SK-N-SH (cell line): ENCODE data around the gene ANXA1. TPM values are rescaled to one million over a fixed set of nuclear protein-coding genes. Genes with fewer than 3 reads are reported as not detected.

Experiments
- CTCF ChIA-PET: fragments of 300-600, 350-600 bp; formaldehyde crosslinking; extraction: SDS; loops from one replicate; lab custom pipeline; 2021; lab: Yijun Ruan, JAX
- POLR2A ChIA-PET: fragments of 350-600 bp; sonication (Branson Sonifier 250); formaldehyde crosslinking; extraction: SDS; loops from one replicate; lab custom pipeline; 2020; ENCODE audit warnings: antibody characterized with exemption, inconsistent platforms; lab: Yijun Ruan, JAX
- DNase-seq: peaks from one replicate; pipeline ENCODE4 v3.0.0; 2012
- H2AFZ ChIP-seq: fragments of 200-600 bp; sonication (generic); 2 replicates; pipeline ENCODE4 v1.8.1; 2016; ENCODE audit warnings: antibody characterized with exemption, mild to moderate bottlenecking, low read depth
- H3F3A ChIP-seq: fragments of 200-600 bp; sonication (generic); replicated peaks from 2 replicates; pipeline ENCODE3; 2016; ENCODE audit warnings: antibody characterized with exemption, mild to moderate bottlenecking; ENCODE audit not compliant: insufficient read depth
- H3K27ac ChIP-seq, 2 experiments: fragments of 200-500 bp in 1 of 2; fragments of 200-600 bp in 1 of 2; sonication (Bioruptor generic) in 1 of 2; sonication (generic), shearing (Covaris generic) in 1 of 2; 2 replicates each; pipeline versions ENCODE4 v1.5.1 to v1.6.1; 2014 to 2016; ENCODE audit warnings: low read depth in 2 of 2, inconsistent platforms in 1 of 2, low read length in 1 of 2, mild to moderate bottlenecking in 1 of 2, mixed read lengths in 1 of 2
- H3K27me3 ChIP-seq: fragments of 200-600 bp; sonication (generic), shearing (Covaris generic); 2 replicates; pipeline ENCODE4 v1.6.1; 2016; ENCODE audit warnings: mixed run types; ENCODE audit not compliant: insufficient read depth
- H3K36me3 ChIP-seq, 2 experiments: fragments of 200-500 bp in 1 of 2; fragments of 200-600 bp in 1 of 2; sonication (Bioruptor generic) in 1 of 2; sonication (generic) in 1 of 2; replicated peaks in 1 of 2; 2 replicates each; pipeline versions ENCODE3 to v1.5.1; 2014 to 2016; ENCODE audit warnings: low read length in 1 of 2, mild to moderate bottlenecking in 1 of 2; ENCODE audit not compliant: insufficient read depth in 2 of 2, control insufficient read depth in 1 of 2
- H3K4me1 ChIP-seq, 2 experiments: fragments of 200-500 bp in 1 of 2; fragments of 200-600 bp in 1 of 2; sonication (Bioruptor generic) in 1 of 2; sonication (generic), shearing (Covaris generic) in 1 of 2; 2 replicates each; pipeline versions ENCODE4 v1.5.1 to v1.6.1; 2014 to 2016; ENCODE audit warnings: low read depth in 1 of 2, low read length in 1 of 2, mixed run types in 1 of 2; ENCODE audit not compliant: insufficient read depth in 2 of 2, control insufficient read depth in 1 of 2
- H3K4me2 ChIP-seq: fragments of 200-600 bp; sonication (generic), shearing (Covaris generic); 2 replicates; pipeline ENCODE4 v1.6.1; 2017; ENCODE audit warnings: mixed run types
- H3K4me3 ChIP-seq, 2 experiments: fragments of 200-500 bp in 1 of 2; fragments of 200-600 bp in 1 of 2; sonication (Bioruptor generic) in 1 of 2; sonication (generic), shearing (Covaris generic) in 1 of 2; 2 replicates each; pipeline versions ENCODE4 v1.5.1 to v1.8.1; 2014 to 2016; ENCODE audit warnings: low read depth in 2 of 2, inconsistent platforms in 1 of 2, low read length in 1 of 2, mild to moderate bottlenecking in 1 of 2, mixed read lengths in 1 of 2, moderate library complexity in 1 of 2
- H3K79me2 ChIP-seq: fragments of 200-600 bp; sonication (generic); 2 replicates; pipeline ENCODE4 v1.8.1; 2017; ENCODE audit warnings: mild to moderate bottlenecking; ENCODE audit not compliant: insufficient read depth
- H3K9ac ChIP-seq: fragments of 200-600 bp; sonication (generic); 2 replicates; pipeline ENCODE4 v1.6.1; 2017; ENCODE audit warnings: mixed run types
- H3K9me2 ChIP-seq: fragments of 200-600 bp; sonication (generic); 2 replicates; pipeline ENCODE4 v1.6.1; 2017; ENCODE audit warnings: mixed run types
- H3K9me3 ChIP-seq: fragments of 200-600 bp; sonication (generic); 2 replicates; pipeline ENCODE4 v1.6.1; 2017; ENCODE audit warnings: mixed run types, mild to moderate bottlenecking, moderate library complexity
- H4K20me1 ChIP-seq: fragments of 200-600 bp; sonication (generic); 2 replicates; pipeline ENCODE4 v1.6.1; 2017; ENCODE audit warnings: mild to moderate bottlenecking, mixed run types; ENCODE audit not compliant: insufficient read depth
- EP300 ChIP-seq, 2 experiments: IDR thresholded peaks; 2 replicates each; pipeline versions ENCODE4 v1.4.0 to v1.6.1; 2012; ENCODE audit warnings: borderline replicate concordance in 1 of 2, low read depth in 1 of 2, low read length in 1 of 2
- MEF2A ChIP-seq: IDR thresholded peaks from 2 replicates; pipeline ENCODE4 v1.4.0; 2012; ENCODE audit warnings: low read depth, borderline replicate concordance
- NFIC ChIP-seq: IDR thresholded peaks from 2 replicates; pipeline ENCODE4 v1.4.0; 2012; ENCODE audit warnings: borderline replicate concordance
- NRF1 ChIP-seq: IDR thresholded peaks from 2 replicates; pipeline ENCODE4 v1.6.1; 2012; ENCODE audit warnings: low read depth, mild to moderate bottlenecking, low read length
- POLR2AphosphoS5 ChIP-seq: IDR thresholded peaks from 2 replicates; pipeline ENCODE4 v1.6.1; 2012; ENCODE audit warnings: low read depth, low read length
- RCOR1 ChIP-seq: fragments of 150-350 bp; IDR thresholded peaks from 2 replicates; pipeline ENCODE4 v1.6.1; 2017; ENCODE audit warnings: antibody characterized with exemption, low read length
- RXRA ChIP-seq: IDR thresholded peaks from 2 replicates; pipeline ENCODE4 v1.4.0; 2012; ENCODE audit warnings: low read depth, mild to moderate bottlenecking, borderline replicate concordance
- SIN3A ChIP-seq: IDR thresholded peaks from 2 replicates; pipeline ENCODE4 v1.6.1; 2012; ENCODE audit warnings: low read depth, mild to moderate bottlenecking, low read length, moderate library complexity, borderline replicate concordance
- TCF12 ChIP-seq: IDR thresholded peaks from 2 replicates; pipeline ENCODE4 v1.4.0; 2012
- TEAD4 ChIP-seq: IDR thresholded peaks from 2 replicates; pipeline ENCODE4 v1.4.0; 2012; ENCODE audit warnings: mild to moderate bottlenecking, borderline replicate concordance; ENCODE audit not compliant: insufficient read depth
- WGBS: methylation state at CpG from one replicate; pipeline ENCODE4 v1.1.6; 2017; ENCODE audit warnings: low lambda C conversion rate; 5-methylcytosine and 5-hydroxymethylcytosine counted together
- polyA plus RNA-seq, 3 experiments: library from polyadenylated mRNA; depleted of rRNA; stranded (reverse); fragments of >200 nt; gene quantifications; 2 replicates each; pipeline ENCODE4 v1.2.3, GENCODE V29; 2012
- TF ChIP-seq, protein P1 (sequence below): IDR thresholded peaks from 2 replicates; pipeline ENCODE4 v1.4.0; 2012; ENCODE audit warnings: low read depth
- TF ChIP-seq, protein P2 (sequence below): IDR thresholded peaks from 2 replicates; pipeline ENCODE4; 2012
- TF ChIP-seq, protein P3 (sequence below): fragments of 150-350 bp; IDR thresholded peaks from 2 replicates; pipeline ENCODE4 v1.6.1; 2016; ENCODE audit warnings: mild to moderate bottlenecking, low read depth, low read length
- TF ChIP-seq, protein P4 (sequence below): IDR thresholded peaks from 2 replicates; pipeline ENCODE4 v1.6.1; 2012; ENCODE audit warnings: mild to moderate bottlenecking, low read depth, low read length, moderate library complexity
- TF ChIP-seq, protein P5 (sequence below): fragments of 200-600 bp; sonication (generic); IDR thresholded peaks from 2 replicates; pipeline ENCODE4 v1.6.1; 2017; ENCODE audit warnings: antibody characterized with exemption, mild to moderate bottlenecking, moderate library complexity

ANXA1 gene
- polyA plus RNA-seq, 1 of the 3 experiments (the other 2 are of a cell fraction): 443 TPM

DNA sequence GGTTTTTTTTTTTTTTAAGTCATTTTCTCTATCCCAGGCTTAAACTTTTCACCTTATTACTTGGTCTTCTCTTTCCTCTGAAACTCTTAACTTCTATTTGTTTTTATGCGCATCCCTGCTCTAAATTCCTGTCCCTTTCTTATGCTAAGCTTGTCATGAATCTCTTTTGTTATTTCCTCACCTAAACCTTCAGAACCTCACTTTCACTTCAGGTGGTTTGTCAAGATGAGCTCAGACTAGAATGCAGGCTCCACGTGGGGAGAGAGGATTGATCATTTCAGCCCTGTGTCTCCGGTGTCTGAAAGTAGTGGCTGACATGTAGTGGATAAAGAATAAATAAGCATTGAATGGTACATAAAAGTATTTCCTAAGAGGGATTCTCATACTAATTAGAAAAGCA is 63.6 kb downstream of the ANXA1 start:
- Histone ChIP-seq H3K79me2 (no peaks in the 10 kb centered on the region), H3K4me1 (no peaks in the 10 kb centered on the region), H3K36me3 (no peaks in the 10 kb centered on the region), H3F3A (no peaks in the 10 kb centered on the region), H4K20me1 (no peaks in the 10 kb centered on the region), H3K9ac (no peak overlapping the region), H2AFZ (no peak overlapping the region), H3K4me3 (no peak overlapping the region), H3K9me3 (no peaks in the 10 kb centered on the region), H3K9me2 (no peaks in the 10 kb centered on the region), H3K27me3 (peaks cover 6% of the 10 kb centered on the region; the same call in 1 of the 2 replicates), H3K27ac (no peak overlapping the region), H3K4me2 (no peak overlapping the region)
- DNase-seq: no peak
- TF ChIP-seq RXRA: no peak
- POLR2A ChIA-PET: no interaction called here
- CTCF ChIA-PET: interaction anchor here (2.6 kb wide), 1 partner anchor 15 kb away, joined by 13 read pairs; no protein-coding TSS in a partner anchor
- 29% methylated on average over 3 of the region's 3 CpGs for WGBS

DNA sequence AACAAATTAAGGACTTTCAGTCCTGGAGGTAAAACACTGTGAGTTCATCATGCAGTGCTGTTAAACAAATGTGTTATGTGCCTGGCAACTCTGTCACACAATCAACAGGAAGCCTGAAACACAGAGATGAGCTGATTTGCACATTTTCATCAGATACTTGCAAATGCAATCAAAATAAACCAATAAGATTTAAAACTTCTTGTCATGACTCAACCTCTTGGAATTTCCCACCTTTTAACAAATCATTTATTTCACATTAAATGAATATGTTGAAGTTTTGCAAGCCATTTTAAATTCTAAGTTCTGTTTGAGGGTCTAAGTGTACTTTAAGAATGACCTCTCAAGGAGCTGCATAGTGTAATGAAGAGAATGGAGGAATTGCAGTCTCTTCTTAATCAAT is 64.4 kb downstream of the ANXA1 start:
- no peaks in the 10 kb centered on the region for H3K79me2 ChIP-seq
- H3K36me3 ChIP-seq: no peaks in the 10 kb centered on the region
- H2AFZ ChIP-seq: no peak overlapping the region
- no peaks in the 10 kb centered on the region for H3F3A ChIP-seq
- H3K4me1 ChIP-seq: no peaks in the 10 kb centered on the region
- H3K9me2 ChIP-seq: no peaks in the 10 kb centered on the region
- ChIA-PET CTCF (interaction anchor here (1.5 kb wide), 1 partner anchor 16 kb away, joined by 9 read pairs; no protein-coding TSS in a partner anchor), POLR2A (no interaction called here)
- H3K27me3 ChIP-seq: peaks cover 6% of the 10 kb centered on the region; the same call in 1 of the 2 replicates
- H3K9ac ChIP-seq: no peak overlapping the region
- no peak for DNase-seq
- TF ChIP-seq RXRA (no peak), NRF1 (no peak), SIN3A (no peak), POLR2AphosphoS5 (no peak), MEF2A (no peak), EP300 (IDR thresholded peaks at IDR 0.05; ENCODE audit: borderline replicate concordance in 1 of 2, low read depth in 1 of 2, low read length in 1 of 2) (no peak), TCF12 (no peak), TEAD4 (no peak), RCOR1 (no peak), NFIC (no peak)
- TF ChIP-seq, protein P1, sequence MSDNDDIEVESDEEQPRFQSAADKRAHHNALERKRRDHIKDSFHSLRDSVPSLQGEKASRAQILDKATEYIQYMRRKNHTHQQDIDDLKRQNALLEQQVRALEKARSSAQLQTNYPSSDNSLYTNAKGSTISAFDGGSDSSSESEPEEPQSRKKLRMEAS: no peak
- TF ChIP-seq, protein P2, sequence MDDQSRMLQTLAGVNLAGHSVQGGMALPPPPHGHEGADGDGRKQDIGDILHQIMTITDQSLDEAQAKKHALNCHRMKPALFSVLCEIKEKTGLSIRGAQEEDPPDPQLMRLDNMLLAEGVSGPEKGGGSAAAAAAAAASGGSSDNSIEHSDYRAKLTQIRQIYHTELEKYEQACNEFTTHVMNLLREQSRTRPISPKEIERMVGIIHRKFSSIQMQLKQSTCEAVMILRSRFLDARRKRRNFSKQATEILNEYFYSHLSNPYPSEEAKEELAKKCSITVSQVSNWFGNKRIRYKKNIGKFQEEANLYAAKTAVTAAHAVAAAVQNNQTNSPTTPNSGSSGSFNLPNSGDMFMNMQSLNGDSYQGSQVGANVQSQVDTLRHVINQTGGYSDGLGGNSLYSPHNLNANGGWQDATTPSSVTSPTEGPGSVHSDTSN: no peak
- TF ChIP-seq, protein P3, sequence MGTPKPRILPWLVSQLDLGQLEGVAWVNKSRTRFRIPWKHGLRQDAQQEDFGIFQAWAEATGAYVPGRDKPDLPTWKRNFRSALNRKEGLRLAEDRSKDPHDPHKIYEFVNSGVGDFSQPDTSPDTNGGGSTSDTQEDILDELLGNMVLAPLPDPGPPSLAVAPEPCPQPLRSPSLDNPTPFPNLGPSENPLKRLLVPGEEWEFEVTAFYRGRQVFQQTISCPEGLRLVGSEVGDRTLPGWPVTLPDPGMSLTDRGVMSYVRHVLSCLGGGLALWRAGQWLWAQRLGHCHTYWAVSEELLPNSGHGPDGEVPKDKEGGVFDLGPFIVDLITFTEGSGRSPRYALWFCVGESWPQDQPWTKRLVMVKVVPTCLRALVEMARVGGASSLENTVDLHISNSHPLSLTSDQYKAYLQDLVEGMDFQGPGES: no peak
- TF ChIP-seq, protein P4, sequence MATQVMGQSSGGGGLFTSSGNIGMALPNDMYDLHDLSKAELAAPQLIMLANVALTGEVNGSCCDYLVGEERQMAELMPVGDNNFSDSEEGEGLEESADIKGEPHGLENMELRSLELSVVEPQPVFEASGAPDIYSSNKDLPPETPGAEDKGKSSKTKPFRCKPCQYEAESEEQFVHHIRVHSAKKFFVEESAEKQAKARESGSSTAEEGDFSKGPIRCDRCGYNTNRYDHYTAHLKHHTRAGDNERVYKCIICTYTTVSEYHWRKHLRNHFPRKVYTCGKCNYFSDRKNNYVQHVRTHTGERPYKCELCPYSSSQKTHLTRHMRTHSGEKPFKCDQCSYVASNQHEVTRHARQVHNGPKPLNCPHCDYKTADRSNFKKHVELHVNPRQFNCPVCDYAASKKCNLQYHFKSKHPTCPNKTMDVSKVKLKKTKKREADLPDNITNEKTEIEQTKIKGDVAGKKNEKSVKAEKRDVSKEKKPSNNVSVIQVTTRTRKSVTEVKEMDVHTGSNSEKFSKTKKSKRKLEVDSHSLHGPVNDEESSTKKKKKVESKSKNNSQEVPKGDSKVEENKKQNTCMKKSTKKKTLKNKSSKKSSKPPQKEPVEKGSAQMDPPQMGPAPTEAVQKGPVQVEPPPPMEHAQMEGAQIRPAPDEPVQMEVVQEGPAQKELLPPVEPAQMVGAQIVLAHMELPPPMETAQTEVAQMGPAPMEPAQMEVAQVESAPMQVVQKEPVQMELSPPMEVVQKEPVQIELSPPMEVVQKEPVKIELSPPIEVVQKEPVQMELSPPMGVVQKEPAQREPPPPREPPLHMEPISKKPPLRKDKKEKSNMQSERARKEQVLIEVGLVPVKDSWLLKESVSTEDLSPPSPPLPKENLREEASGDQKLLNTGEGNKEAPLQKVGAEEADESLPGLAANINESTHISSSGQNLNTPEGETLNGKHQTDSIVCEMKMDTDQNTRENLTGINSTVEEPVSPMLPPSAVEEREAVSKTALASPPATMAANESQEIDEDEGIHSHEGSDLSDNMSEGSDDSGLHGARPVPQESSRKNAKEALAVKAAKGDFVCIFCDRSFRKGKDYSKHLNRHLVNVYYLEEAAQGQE: no peak
- TF ChIP-seq, protein P5, sequence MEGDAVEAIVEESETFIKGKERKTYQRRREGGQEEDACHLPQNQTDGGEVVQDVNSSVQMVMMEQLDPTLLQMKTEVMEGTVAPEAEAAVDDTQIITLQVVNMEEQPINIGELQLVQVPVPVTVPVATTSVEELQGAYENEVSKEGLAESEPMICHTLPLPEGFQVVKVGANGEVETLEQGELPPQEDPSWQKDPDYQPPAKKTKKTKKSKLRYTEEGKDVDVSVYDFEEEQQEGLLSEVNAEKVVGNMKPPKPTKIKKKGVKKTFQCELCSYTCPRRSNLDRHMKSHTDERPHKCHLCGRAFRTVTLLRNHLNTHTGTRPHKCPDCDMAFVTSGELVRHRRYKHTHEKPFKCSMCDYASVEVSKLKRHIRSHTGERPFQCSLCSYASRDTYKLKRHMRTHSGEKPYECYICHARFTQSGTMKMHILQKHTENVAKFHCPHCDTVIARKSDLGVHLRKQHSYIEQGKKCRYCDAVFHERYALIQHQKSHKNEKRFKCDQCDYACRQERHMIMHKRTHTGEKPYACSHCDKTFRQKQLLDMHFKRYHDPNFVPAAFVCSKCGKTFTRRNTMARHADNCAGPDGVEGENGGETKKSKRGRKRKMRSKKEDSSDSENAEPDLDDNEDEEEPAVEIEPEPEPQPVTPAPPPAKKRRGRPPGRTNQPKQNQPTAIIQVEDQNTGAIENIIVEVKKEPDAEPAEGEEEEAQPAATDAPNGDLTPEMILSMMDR: no peak
- H4K20me1 ChIP-seq: no peaks in the 10 kb centered on the region
- no peak overlapping the region for H3K27ac ChIP-seq
- H3K4me3 ChIP-seq: no peak overlapping the region
- H3K9me3 ChIP-seq: no peaks in the 10 kb centered on the region
- no peak overlapping the region for H3K4me2 ChIP-seq
